Tibial artery (tissue), 4 donors: Measurements from ENCODE around the gene VSTM2B.

Experiments
- DNase-seq, 2 donors: peaks; one replicate each; pipeline ENCODE4 v3.0.0-alpha.2; 2019
- H3K27ac ChIP-seq, 2 donors: fragments of 200-600 bp; sonication (generic) in 1 of 2; 1 replicate in 1 of 2; 2 replicates in 1 of 2; pipeline ENCODE4 v1.5.1; 2018 to 2019; ENCODE audit warnings: mild to moderate bottlenecking in 1 of 2
- H3K27me3 ChIP-seq, 2 donors: fragments of 200-600 bp; sonication (generic) in 1 of 2; one replicate each; pipeline versions ENCODE4 v1.5.1 to v1.6.0; 2016 to 2019
- H3K36me3 ChIP-seq, 3 donors: fragments of 200-600 bp; sonication (generic) in 2 of 3; one replicate each; pipeline ENCODE4 v1.5.1; 2016 to 2019; ENCODE audit warnings: mild to moderate bottlenecking in 2 of 3
- H3K4me1 ChIP-seq, 4 donors: fragments of 200-600 bp; sonication (generic) in 2 of 4; 1 replicate in 3 of 4; 2 replicates in 1 of 4; pipeline ENCODE4 v1.5.1; 2016 to 2019
- H3K4me3 ChIP-seq, 2 donors: fragments of 200-600 bp; sonication (generic) in 1 of 2; 1 replicate in 1 of 2; 2 replicates in 1 of 2; pipeline ENCODE4 v1.5.1; 2018 to 2019; ENCODE audit warnings: mild to moderate bottlenecking in 2 of 2
- H3K9me3 ChIP-seq, 3 donors: fragments of 200-600 bp; sonication (generic) in 1 of 3; one replicate each; pipeline ENCODE4 v1.5.1; 2016 to 2019
- intact Hi-C: fragments of 100-400 bp; cut with DNase I; formaldehyde crosslinking; loops from one replicate; pipeline ENCODE4 v1.15.0; 2023; ENCODE audit warnings: low total_unique reads
- TF ChIP-seq, protein P1 (sequence below), 2 experiments: fragments of 200-600 bp in 1 of 2; fragments of 450-650 bp in 1 of 2; IDR thresholded peaks; one replicate each; pipeline ENCODE4 v1.5.1; 2017 to 2019; ENCODE audit warnings: antibody characterized with exemption in 2 of 2, mild to moderate bottlenecking in 1 of 2, moderate library complexity in 1 of 2

Gene VSTM2B

DNA sequence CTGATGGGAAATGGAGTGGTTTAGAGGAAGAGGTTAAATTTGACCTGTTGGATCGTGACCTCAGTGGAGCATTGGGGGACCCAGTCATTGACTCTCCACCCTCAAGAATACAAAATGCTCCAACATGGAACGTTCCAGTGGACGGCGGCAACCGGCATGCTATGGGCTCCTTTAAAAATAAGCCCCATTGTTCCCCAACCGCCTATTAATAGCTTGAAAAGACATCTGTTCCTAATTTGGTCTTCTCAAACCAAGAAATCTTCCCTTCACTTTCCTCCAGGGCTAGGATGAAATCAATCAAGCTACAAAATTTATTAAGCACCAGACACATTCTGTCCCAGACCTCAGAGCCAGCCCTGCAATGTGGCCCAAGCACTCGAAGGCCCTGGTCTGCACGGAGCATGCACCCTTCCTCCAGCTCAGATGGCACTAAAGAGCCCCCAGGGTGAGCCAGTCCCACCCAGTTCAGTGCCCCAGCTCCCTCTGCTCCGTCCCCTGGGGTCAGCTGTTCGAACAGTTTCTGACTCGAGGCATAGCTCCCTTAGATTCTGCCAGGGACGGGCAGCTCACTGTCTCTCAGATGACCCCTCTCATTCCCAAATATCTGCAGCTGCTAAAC lies 22.5 kb upstream of the VSTM2B start:
- Histone ChIP-seq H3K27me3 (peaks cover 0 to 5% of the 10 kb centered on the region in 2 donors), H3K36me3 (no peaks in the 10 kb centered on the region), H3K27ac (no peak overlapping the region), H3K4me1 (no peaks in the 10 kb centered on the region), H3K4me3 (no peak overlapping the region), H3K9me3 (no peaks in the 10 kb centered on the region)
- intact Hi-C loops, result no loop called here
- TF ChIP-seq, protein P1, sequence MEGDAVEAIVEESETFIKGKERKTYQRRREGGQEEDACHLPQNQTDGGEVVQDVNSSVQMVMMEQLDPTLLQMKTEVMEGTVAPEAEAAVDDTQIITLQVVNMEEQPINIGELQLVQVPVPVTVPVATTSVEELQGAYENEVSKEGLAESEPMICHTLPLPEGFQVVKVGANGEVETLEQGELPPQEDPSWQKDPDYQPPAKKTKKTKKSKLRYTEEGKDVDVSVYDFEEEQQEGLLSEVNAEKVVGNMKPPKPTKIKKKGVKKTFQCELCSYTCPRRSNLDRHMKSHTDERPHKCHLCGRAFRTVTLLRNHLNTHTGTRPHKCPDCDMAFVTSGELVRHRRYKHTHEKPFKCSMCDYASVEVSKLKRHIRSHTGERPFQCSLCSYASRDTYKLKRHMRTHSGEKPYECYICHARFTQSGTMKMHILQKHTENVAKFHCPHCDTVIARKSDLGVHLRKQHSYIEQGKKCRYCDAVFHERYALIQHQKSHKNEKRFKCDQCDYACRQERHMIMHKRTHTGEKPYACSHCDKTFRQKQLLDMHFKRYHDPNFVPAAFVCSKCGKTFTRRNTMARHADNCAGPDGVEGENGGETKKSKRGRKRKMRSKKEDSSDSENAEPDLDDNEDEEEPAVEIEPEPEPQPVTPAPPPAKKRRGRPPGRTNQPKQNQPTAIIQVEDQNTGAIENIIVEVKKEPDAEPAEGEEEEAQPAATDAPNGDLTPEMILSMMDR (IDR thresholded peaks at IDR 0.05), result no peak
- DNase-seq, result no peak

DNA sequence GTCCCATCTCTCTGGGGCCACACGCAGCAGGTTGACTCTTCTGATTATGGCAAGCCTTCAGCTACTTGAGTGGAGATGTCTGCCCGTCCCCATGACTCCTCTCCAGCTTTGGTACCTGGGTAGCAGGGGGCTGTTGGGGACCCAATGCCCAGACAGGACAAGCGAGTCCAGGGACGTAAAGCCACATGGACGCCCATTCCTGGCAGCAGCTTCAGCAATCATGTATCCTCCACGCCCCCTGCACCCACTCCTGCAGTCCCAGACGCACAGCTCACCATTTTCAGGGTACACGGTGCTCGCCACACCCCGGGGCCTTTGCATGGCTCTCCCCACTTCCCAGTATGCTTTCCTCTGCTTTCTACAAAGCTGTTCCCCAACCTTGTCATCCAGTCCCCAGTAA lies 22.0 kb upstream of the VSTM2B start:
- intact Hi-C loops, result no loop called here
- H3K27me3 ChIP-seq, result peaks cover 0 to 7% of the 10 kb centered on the region in 2 donors
- H3K4me3 ChIP-seq, result no peak overlapping the region
- no peaks in the 10 kb centered on the region for H3K4me1 ChIP-seq
- TF ChIP-seq, protein P1 (IDR thresholded peaks at IDR 0.05), result no peak
- H3K27ac ChIP-seq, result no peak overlapping the region
- no peaks in the 10 kb centered on the region for H3K9me3 ChIP-seq
- no peak for DNase-seq
- H3K36me3 ChIP-seq, result no peaks in the 10 kb centered on the region

DNA sequence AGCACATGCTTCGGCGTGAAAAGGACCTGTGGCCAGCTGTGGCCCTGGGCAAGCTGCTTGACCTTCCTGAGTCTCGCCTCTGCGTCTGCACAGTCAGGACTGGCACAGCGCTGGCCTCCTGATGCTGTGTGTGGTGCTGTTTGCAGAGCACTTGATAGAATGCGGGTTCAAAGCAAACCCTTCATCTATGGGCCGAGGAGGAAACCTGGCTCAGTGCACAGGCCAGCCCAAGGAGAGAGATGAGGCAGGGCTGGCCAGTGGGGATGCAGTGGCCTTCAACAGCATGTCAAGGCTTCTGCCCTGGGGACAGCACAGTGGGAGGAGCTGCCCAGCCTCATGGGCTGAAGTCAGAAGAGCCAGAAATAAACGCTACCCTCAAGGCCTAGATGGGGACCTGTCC lies 21.3 kb upstream of the VSTM2B start:
- TF ChIP-seq, protein P1 (IDR thresholded peaks at IDR 0.05), result no peak
- DNase-seq, result peak in 1 of 2 donors; percentile 28
- H3K27ac ChIP-seq, result no peak overlapping the region
- no peaks in the 10 kb centered on the region for H3K36me3 ChIP-seq
- peaks cover 0 to 11% of the 10 kb centered on the region in 2 donors for H3K27me3 ChIP-seq
- H3K9me3 ChIP-seq, result no peaks in the 10 kb centered on the region
- intact Hi-C loops, result no loop called here
- no peak overlapping the region for H3K4me3 ChIP-seq
- no peaks in the 10 kb centered on the region for H3K4me1 ChIP-seq

DNA sequence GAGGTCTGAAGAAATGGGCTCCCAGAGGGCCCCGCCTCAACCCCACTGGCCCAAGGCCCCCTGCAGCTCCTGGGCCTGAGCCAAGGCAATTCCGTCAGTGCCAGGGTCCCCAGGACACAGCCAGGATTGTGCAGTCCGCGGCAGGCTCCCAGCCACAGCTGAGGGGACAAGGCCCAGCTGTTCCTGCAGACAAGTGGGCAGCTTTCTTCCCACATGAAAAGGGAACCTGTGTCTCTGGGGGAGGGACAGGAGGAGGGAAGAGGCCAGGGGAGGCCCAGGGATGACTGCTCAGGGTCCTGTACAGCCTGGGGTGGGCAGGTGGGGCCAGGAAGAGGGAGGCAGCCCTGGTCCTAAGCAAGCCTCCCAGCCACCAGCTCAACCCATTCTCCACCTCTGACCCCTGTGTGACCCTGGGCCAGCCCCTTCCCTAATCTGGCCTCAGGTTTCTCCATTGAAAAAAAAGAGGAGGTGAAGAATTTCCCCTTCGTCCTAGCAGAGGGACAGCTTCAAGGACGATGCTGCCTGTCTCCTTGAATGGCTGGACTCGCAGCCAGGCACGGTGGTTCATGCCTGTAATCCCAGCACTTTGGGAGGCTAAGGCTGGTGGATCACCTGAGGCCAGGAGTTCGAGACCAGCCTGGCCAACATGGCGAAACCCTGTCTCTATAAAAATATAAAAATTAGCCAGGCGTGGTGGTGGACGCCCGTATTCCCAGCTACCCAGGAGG lies 20.5 kb upstream of the VSTM2B start:
- intact Hi-C loops, result no loop called here
- Histone ChIP-seq H3K4me3 (no peak overlapping the region), H3K9me3 (no peaks in the 10 kb centered on the region), H3K27ac (no peak overlapping the region), H3K27me3 (peaks cover 0 to 11% of the 10 kb centered on the region in 2 donors), H3K4me1 (no peaks in the 10 kb centered on the region), H3K36me3 (no peaks in the 10 kb centered on the region)
- TF ChIP-seq, protein P1 (IDR thresholded peaks at IDR 0.05), result no peak
- peak in 1 of 2 donors; percentile 42 for DNase-seq

DNA sequence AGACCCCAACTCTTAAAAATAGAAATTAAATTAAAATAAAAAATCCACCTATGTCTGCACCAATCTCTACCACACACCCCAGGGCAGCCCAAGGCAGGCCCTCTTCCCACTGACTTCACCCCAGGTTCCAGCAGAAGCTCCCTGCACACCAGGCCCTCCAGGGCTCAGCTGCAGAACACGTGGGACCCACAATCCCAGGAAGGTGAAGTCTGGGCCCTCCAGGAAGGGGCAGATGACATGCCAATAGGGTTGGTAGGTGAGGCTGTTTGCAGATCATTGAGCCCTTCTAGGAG lies 19.2 kb upstream of the VSTM2B start:
- intact Hi-C loops, result no loop called here
- TF ChIP-seq, protein P1 (IDR thresholded peaks at IDR 0.05), result no peak
- no peak overlapping the region for H3K27ac ChIP-seq
- H3K9me3 ChIP-seq, result no peaks in the 10 kb centered on the region
- H3K36me3 ChIP-seq, result no peaks in the 10 kb centered on the region
- peaks cover 0 to 20% of the 10 kb centered on the region in 2 donors for H3K27me3 ChIP-seq
- no peak overlapping the region for H3K4me3 ChIP-seq
- DNase-seq, result peak in 1 of 2 donors; percentile 39
- no peaks in the 10 kb centered on the region for H3K4me1 ChIP-seq
